PFSK-1 (cell line): Measurements from ENCODE around the gene STH.

Source experiments
- FOXP2 ChIP-seq: optimal IDR thresholded peaks from 2 replicates; pipeline ENCODE3; 2011; ENCODE audit warnings: borderline replicate concordance, control low read depth, inconsistent platforms; ENCODE audit not compliant: insufficient read depth; ENCODE audit errors: extremely low read length, extremely low read depth
- POLR2AphosphoS5 ChIP-seq: IDR thresholded peaks from 2 replicates; pipeline ENCODE4 v1.6.1; 2012; ENCODE audit warnings: low read depth, mild to moderate bottlenecking, control low read depth, low read length, moderate library complexity
- REST ChIP-seq, 2 experiments: IDR thresholded peaks; 2 replicates each; pipeline versions ENCODE4 v1.6.1 to v1.8.0; 2011 to 2012; ENCODE audit warnings: low read depth in 2 of 2, low read length in 2 of 2, control low read depth in 1 of 2, inconsistent platforms in 1 of 2, mild to moderate bottlenecking in 1 of 2, moderate library complexity in 1 of 2; ENCODE audit not compliant: insufficient read depth in 1 of 2
- SIN3A ChIP-seq: IDR thresholded peaks from 2 replicates; pipeline ENCODE4 v1.6.1; 2012; ENCODE audit warnings: mild to moderate bottlenecking, low read length, moderate library complexity, borderline replicate concordance; ENCODE audit not compliant: insufficient read depth
- TAF1 ChIP-seq: IDR thresholded peaks from 2 replicates; pipeline ENCODE4 v1.6.1; 2012; ENCODE audit warnings: low read length, control low read depth, borderline replicate concordance; ENCODE audit not compliant: insufficient read depth

DNA sequence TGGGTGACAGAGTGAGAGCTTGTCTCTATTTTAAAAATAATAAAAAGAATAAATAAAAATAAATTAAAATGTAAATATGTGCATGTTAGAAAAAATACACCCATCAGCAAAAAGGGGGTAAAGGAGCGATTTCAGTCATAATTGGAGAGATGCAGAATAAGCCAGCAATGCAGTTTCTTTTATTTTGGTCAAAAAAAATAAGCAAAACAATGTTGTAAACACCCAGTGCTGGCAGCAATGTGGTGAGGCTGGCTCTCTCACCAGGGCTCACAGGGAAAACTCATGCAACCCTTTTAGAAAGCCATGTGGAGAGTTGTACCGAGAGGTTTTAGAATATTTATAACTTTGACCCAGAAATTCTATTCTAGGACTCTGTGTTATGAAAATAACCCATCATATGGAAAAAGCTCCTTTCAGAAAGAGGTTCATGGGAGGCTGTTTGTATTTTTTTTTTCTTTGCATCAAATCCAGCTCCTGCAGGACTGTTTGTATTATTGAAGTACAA is 8.5 kb downstream of the STH start:
- TF ChIP-seq SIN3A (no peak), TAF1 (no peak), POLR2AphosphoS5 (no peak), REST (IDR thresholded peaks at IDR 0.05; ENCODE audit: insufficient read depth in 1 of 2, low read depth in 2 of 2, low read length in 2 of 2) (no peak), FOXP2 (no peak)
